ENCODE measurements around the gene CNOT2. TPM values are rescaled to one million over a fixed set of nuclear protein-coding genes. Genes with fewer than 3 reads are reported as not detected.

Gene CNOT2
- polyA plus RNA-seq, 1 of the 3 experiments (the other 2 are of a cell fraction) = 45.3 TPM

- no peak for TF ChIP-seq REST (IDR thresholded peaks at IDR 0.05; ENCODE audit: low read depth, low read length)
- TF ChIP-seq RXRA (IDR thresholded peaks at IDR 0.05; ENCODE audit: borderline replicate concordance, low read depth) = no peak
- TF ChIP-seq FOXM1 (IDR thresholded peaks at IDR 0.05; ENCODE audit: low read depth) = no peak
- no peak for TF ChIP-seq FOSL2 (IDR thresholded peaks at IDR 0.05; ENCODE audit: borderline replicate concordance, low read depth)
These were observed 45.6 kb downstream of the CNOT2 start (continued) for GRCh38 chr12:70288817-70289216.

GRCh38 chr12:70290116-70290515 is 46.9 kb downstream of the CNOT2 start:
- no peak overlapping the region for H2AFZ ChIP-seq (ENCODE audit: low read depth)
- H3K79me2 ChIP-seq (ENCODE audit: insufficient read depth) = peaks cover 95% of the 10 kb centered on the region
- peaks cover 37 to 46% of the 10 kb centered on the region in 2 experiments for H3K36me3 ChIP-seq (replicated peaks in 1 of 2; ENCODE audit: control insufficient read depth in 1 of 2, insufficient read depth in 2 of 2, low read length in 1 of 2)
- H3K4me2 ChIP-seq = no peak overlapping the region
- no peak overlapping the region for H3K27ac ChIP-seq (ENCODE audit: low read depth in 2 of 2, low read length in 1 of 2)
- H4K20me1 ChIP-seq (ENCODE audit: insufficient read depth) = no peaks in the 10 kb centered on the region; the same call in 1 of the 2 replicates
- H3K27me3 ChIP-seq (ENCODE audit: insufficient read depth) = no peaks in the 10 kb centered on the region
- H3K4me3 ChIP-seq (ENCODE audit: low read depth in 2 of 2, low read length in 1 of 2) = no peak overlapping the region
- no peaks in the 10 kb centered on the region for H3K4me1 ChIP-seq (ENCODE audit: control insufficient read depth in 1 of 2, insufficient read depth in 2 of 2, low read depth in 1 of 2, low read length in 1 of 2)
- H3K9me3 ChIP-seq = peaks cover 6% of the 10 kb centered on the region
- POLR2A ChIA-PET = no interaction called here
- no peaks in the 10 kb centered on the region for H3K9me2 ChIP-seq
- CTCF ChIA-PET = no interaction called here
- H3F3A ChIP-seq (replicated peaks; ENCODE audit: insufficient read depth) = peaks cover 3% of the 10 kb centered on the region
- no peak overlapping the region for H3K9ac ChIP-seq
- no peak for DNase-seq
- TF ChIP-seq RXRA (IDR thresholded peaks at IDR 0.05; ENCODE audit: borderline replicate concordance, low read depth) (no peak), FOXJ3 (CRISPR knock-in tag; IDR thresholded peaks at IDR 0.05) (no peak), RFX5 (IDR thresholded peaks at IDR 0.05; ENCODE audit: low read length) (no peak), IRF3 (IDR thresholded peaks at IDR 0.05; ENCODE audit: low read depth, low read length) (no peak), PBX3 (IDR thresholded peaks at IDR 0.05) (no peak), REST (IDR thresholded peaks at IDR 0.05; ENCODE audit: low read depth, low read length) (no peak), FOSL2 (IDR thresholded peaks at IDR 0.05; ENCODE audit: borderline replicate concordance, low read depth) (no peak), NFIC (IDR thresholded peaks at IDR 0.05; ENCODE audit: borderline replicate concordance) (no peak), MXI1 (IDR thresholded peaks at IDR 0.05; ENCODE audit: low read depth, low read length) (no peak), RCOR1 (IDR thresholded peaks at IDR 0.05; ENCODE audit: low read length) (no peak)
- TF ChIP-seq, protein P1, sequence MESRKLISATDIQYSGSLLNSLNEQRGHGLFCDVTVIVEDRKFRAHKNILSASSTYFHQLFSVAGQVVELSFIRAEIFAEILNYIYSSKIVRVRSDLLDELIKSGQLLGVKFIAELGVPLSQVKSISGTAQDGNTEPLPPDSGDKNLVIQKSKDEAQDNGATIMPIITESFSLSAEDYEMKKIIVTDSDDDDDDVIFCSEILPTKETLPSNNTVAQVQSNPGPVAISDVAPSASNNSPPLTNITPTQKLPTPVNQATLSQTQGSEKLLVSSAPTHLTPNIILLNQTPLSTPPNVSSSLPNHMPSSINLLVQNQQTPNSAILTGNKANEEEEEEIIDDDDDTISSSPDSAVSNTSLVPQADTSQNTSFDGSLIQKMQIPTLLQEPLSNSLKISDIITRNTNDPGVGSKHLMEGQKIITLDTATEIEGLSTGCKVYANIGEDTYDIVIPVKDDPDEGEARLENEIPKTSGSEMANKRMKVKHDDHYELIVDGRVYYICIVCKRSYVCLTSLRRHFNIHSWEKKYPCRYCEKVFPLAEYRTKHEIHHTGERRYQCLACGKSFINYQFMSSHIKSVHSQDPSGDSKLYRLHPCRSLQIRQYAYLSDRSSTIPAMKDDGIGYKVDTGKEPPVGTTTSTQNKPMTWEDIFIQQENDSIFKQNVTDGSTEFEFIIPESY (IDR thresholded peaks at IDR 0.05; ENCODE audit: borderline replicate concordance, low read depth) = no peak
- TF ChIP-seq, protein P2, sequence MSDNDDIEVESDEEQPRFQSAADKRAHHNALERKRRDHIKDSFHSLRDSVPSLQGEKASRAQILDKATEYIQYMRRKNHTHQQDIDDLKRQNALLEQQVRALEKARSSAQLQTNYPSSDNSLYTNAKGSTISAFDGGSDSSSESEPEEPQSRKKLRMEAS (IDR thresholded peaks at IDR 0.05; ENCODE audit: low read depth) = no peak
- TF ChIP-seq, protein P3, sequence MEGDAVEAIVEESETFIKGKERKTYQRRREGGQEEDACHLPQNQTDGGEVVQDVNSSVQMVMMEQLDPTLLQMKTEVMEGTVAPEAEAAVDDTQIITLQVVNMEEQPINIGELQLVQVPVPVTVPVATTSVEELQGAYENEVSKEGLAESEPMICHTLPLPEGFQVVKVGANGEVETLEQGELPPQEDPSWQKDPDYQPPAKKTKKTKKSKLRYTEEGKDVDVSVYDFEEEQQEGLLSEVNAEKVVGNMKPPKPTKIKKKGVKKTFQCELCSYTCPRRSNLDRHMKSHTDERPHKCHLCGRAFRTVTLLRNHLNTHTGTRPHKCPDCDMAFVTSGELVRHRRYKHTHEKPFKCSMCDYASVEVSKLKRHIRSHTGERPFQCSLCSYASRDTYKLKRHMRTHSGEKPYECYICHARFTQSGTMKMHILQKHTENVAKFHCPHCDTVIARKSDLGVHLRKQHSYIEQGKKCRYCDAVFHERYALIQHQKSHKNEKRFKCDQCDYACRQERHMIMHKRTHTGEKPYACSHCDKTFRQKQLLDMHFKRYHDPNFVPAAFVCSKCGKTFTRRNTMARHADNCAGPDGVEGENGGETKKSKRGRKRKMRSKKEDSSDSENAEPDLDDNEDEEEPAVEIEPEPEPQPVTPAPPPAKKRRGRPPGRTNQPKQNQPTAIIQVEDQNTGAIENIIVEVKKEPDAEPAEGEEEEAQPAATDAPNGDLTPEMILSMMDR (IDR thresholded peaks at IDR 0.05) = no peak
- TF ChIP-seq, protein P4, sequence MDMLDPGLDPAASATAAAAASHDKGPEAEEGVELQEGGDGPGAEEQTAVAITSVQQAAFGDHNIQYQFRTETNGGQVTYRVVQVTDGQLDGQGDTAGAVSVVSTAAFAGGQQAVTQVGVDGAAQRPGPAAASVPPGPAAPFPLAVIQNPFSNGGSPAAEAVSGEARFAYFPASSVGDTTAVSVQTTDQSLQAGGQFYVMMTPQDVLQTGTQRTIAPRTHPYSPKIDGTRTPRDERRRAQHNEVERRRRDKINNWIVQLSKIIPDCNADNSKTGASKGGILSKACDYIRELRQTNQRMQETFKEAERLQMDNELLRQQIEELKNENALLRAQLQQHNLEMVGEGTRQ (IDR thresholded peaks at IDR 0.05; ENCODE audit: borderline replicate concordance, low read depth, low read length) = no peak

All from SK-N-SH (cell line).